H1 (cell line): ENCODE results near the gene ADGRB3. TPM values are rescaled to one million over a fixed set of nuclear protein-coding genes. Genes with fewer than 3 reads are reported as not detected.

Experiments
- CBX5 ChIP-seq: fragments of 300-800, 300-1000 bp; sonication (generic); IDR thresholded peaks from 2 replicates; pipeline ENCODE4 v1.7.1; 2016; ENCODE audit warnings: antibody characterized with exemption, low read length, low read depth
- CHD7 ChIP-seq: fragments of 300-600 bp; sonication (generic); IDR thresholded peaks from 2 replicates; pipeline ENCODE4 v1.7.1; 2012; ENCODE audit warnings: low read length, moderate library complexity, mild to moderate bottlenecking, inconsistent platforms; ENCODE audit not compliant: insufficient replicate concordance
- RBBP5 ChIP-seq: IDR thresholded peaks from 2 replicates; pipeline ENCODE4 v1.7.1; 2012; ENCODE audit warnings: low read depth, mild to moderate bottlenecking, inconsistent platforms, low read length, moderate library complexity, borderline replicate concordance
- RXRA ChIP-seq: IDR thresholded peaks from 2 replicates; pipeline ENCODE4 v1.6.1; 2011; ENCODE audit warnings: low read depth, mild to moderate bottlenecking, low read length, moderate library complexity; ENCODE audit not compliant: insufficient read depth
- SRF ChIP-seq: IDR thresholded peaks from 2 replicates; pipeline ENCODE4 v1.6.1; 2011; ENCODE audit warnings: mild to moderate bottlenecking, low read depth, low read length, moderate library complexity
- polyA plus RNA-seq, 7 experiments: library from polyadenylated mRNA; depleted of rRNA in 3 of 7; stranded (reverse) in 5 of 7; unstranded in 2 of 7; fragments of >200 nt in 5 of 7; fragments of 200-250 nt in 2 of 7; gene quantifications; 1 replicate in 5 of 7; 2 replicates in 1 of 7; 4 replicates in 1 of 7; pipeline versions ENCODE4 v1.2.1 to v1.2.3, GENCODE V29; 2011 to 2013; ENCODE audit warnings: missing spikeins in 2 of 7, mixed read lengths in 2 of 7
- total RNA-seq: library from RNA; stranded (reverse); fragmentation: NEBNext Ultra II Directional; extraction: Animal tissue kit (Norgen Biotek cat#: 25700); gene quantifications from 2 replicates; pipeline ENCODE4 v1.2.1, GENCODE V29; 2021

The ADGRB3 gene
- total and polyA plus RNA-seq, 2 of the 8 experiments (the other 6 are each of a cell fraction or from before 2014, with no cell fraction given), result 0.35 to 1.2 TPM

- TF ChIP-seq CHD7, result no peak
- TF ChIP-seq RBBP5, result no peak
- no peak for TF ChIP-seq SRF
- TF ChIP-seq RXRA, result no peak
- no peak for TF ChIP-seq CBX5
These were observed 733.5 kb downstream of the ADGRB3 start (continued) for GRCh38 chr6:69368613-69369012.
